Neural crest cell (in vitro differentiated cells): ENCODE measurements around the gene TEX101. TPM values are rescaled to one million over a fixed set of nuclear protein-coding genes. Genes with fewer than 3 reads are reported as not detected.

Experiments
- DNase-seq: peaks from one replicate; pipeline ENCODE4 v3.0.0; 2021; ENCODE audit warnings: low read depth, mixed read lengths, low spot score
- H3K27ac Mint-ChIP-seq: one replicate; pipeline ENCODE4 v1.8.0; 2021; ENCODE audit warnings: mild to moderate bottlenecking, mixed read lengths; ENCODE audit not compliant: unreplicated experiment
- H3K27me3 Mint-ChIP-seq: 2 replicates; pipeline ENCODE4 v1.8.0; 2021; ENCODE audit warnings: low read depth, mild to moderate bottlenecking, mixed read lengths
- H3K36me3 Mint-ChIP-seq: 2 replicates; pipeline ENCODE4 v1.8.0; 2021; ENCODE audit warnings: low read depth, mild to moderate bottlenecking, mixed read lengths
- H3K4me1 Mint-ChIP-seq: 2 replicates; pipeline ENCODE4 v1.8.0; 2021; ENCODE audit warnings: mixed read lengths
- H3K4me3 Mint-ChIP-seq: one replicate; pipeline ENCODE4 v1.8.0; 2021; ENCODE audit warnings: mild to moderate bottlenecking, mixed read lengths
- H3K9me3 Mint-ChIP-seq: 2 replicates; pipeline ENCODE4 v1.8.0; 2021; ENCODE audit warnings: mixed read lengths
- total RNA-seq: library from RNA; stranded (reverse); gene quantifications from 2 replicates; pipeline ENCODE4 v1.2.1, GENCODE V29; 2021
- TF ChIP-seq, protein P1 (sequence below): fragments of 200-600 bp; sonication (generic); conservative IDR thresholded peaks from 2 replicates; pipeline ENCODE4 v1.5.0; 2021; ENCODE audit warnings: antibody characterized with exemption, mild to moderate bottlenecking

TEX101 gene
- total RNA-seq, 1 donor from 2014 or later: not detected

GRCh38 chr19:43447655-43448054 is 33.0 kb downstream of the TEX101 start:
- Mint-ChIP-seq H3K4me3 (no peak overlapping the region), H3K27ac (no peak overlapping the region), H3K4me1 (peaks cover 5% of the 10 kb centered on the region), H3K36me3 (no peaks in the 10 kb centered on the region), H3K9me3 (peaks cover 7% of the 10 kb centered on the region), H3K27me3 (peaks cover 29% of the 10 kb centered on the region)
- TF ChIP-seq, protein P1, sequence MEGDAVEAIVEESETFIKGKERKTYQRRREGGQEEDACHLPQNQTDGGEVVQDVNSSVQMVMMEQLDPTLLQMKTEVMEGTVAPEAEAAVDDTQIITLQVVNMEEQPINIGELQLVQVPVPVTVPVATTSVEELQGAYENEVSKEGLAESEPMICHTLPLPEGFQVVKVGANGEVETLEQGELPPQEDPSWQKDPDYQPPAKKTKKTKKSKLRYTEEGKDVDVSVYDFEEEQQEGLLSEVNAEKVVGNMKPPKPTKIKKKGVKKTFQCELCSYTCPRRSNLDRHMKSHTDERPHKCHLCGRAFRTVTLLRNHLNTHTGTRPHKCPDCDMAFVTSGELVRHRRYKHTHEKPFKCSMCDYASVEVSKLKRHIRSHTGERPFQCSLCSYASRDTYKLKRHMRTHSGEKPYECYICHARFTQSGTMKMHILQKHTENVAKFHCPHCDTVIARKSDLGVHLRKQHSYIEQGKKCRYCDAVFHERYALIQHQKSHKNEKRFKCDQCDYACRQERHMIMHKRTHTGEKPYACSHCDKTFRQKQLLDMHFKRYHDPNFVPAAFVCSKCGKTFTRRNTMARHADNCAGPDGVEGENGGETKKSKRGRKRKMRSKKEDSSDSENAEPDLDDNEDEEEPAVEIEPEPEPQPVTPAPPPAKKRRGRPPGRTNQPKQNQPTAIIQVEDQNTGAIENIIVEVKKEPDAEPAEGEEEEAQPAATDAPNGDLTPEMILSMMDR: no peak
- DNase-seq: no peak

DNA sequence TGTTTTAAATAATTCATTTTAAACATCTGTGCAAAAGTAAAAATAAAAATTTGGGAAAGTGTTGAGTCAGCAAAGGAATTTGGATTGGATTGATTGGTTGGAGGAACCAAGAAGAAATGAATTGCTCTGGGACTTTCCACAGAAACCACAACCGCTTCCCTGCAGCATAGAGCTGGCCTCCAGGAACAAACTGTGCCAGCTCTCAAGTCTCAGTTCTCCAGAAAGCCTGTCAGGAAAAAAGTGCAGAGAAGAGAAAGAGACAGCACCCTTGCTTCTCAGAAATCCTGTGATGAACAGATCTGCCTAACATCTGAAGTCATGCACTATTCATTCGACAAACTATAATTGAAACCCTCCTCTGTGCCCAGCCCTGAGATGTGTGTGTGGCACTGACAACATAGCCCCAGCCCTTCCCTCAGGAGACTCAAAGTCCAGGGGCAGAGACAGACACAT is 35.9 kb downstream of the TEX101 start:
- peaks cover 21% of the 10 kb centered on the region for H3K27me3 Mint-ChIP-seq
- TF ChIP-seq, protein P1: no peak
- no peak for DNase-seq
- no peak overlapping the region for H3K27ac Mint-ChIP-seq
- H3K4me3 Mint-ChIP-seq: no peak overlapping the region
- no peaks in the 10 kb centered on the region for H3K36me3 Mint-ChIP-seq
- peaks cover 5% of the 10 kb centered on the region for H3K4me1 Mint-ChIP-seq
- H3K9me3 Mint-ChIP-seq: peaks cover 8% of the 10 kb centered on the region

DNA sequence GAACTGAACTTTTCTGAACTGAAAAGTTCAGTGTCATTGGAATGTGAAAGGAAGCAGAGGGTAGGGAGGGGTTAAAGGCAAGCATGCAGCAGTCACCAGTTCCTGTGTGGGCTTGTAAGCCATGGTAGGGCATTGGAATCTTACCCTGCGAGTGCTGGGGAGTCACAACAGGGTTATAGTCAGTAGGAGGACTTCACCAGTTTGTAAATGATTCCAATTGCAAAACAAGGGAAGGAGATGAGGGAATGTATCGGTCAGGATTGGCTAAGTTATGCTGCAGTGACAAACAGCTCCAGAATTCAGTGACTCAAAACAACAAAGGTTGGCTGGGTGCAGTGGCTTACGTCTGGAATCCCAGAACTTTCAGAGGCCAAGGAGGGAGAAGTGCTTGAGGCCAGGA is 37.9 kb downstream of the TEX101 start:
- peaks cover 8% of the 10 kb centered on the region for H3K9me3 Mint-ChIP-seq
- TF ChIP-seq, protein P1: no peak
- H3K36me3 Mint-ChIP-seq: no peaks in the 10 kb centered on the region
- H3K27me3 Mint-ChIP-seq: peaks cover 26% of the 10 kb centered on the region
- no peaks in the 10 kb centered on the region for H3K4me1 Mint-ChIP-seq
- no peak overlapping the region for H3K27ac Mint-ChIP-seq
- DNase-seq: no peak
- no peak overlapping the region for H3K4me3 Mint-ChIP-seq

- H3K36me3 Mint-ChIP-seq: no peaks in the 10 kb centered on the region
These were observed 39.3 kb downstream of the TEX101 start for GRCh38 chr19:43454031-43454430.

GRCh38 chr19:43455321-43456113 is 40.8 kb downstream of the TEX101 start:
- peak overlapping the region; percentile 67 for H3K27ac Mint-ChIP-seq
- no peak for DNase-seq
- H3K9me3 Mint-ChIP-seq: peaks cover 8% of the 10 kb centered on the region
- no peak overlapping the region for H3K4me3 Mint-ChIP-seq
- H3K27me3 Mint-ChIP-seq: peaks cover 35% of the 10 kb centered on the region
- TF ChIP-seq, protein P1: no peak
- no peaks in the 10 kb centered on the region for H3K36me3 Mint-ChIP-seq
- H3K4me1 Mint-ChIP-seq: no peaks in the 10 kb centered on the region

More at GRCh38 chr19:43454031-43454430, 39.3 kb downstream of the TEX101 start:
- Mint-ChIP-seq H3K27ac (no peak overlapping the region), H3K9me3 (peaks cover 8% of the 10 kb centered on the region), H3K4me3 (no peak overlapping the region), H3K4me1 (no peaks in the 10 kb centered on the region), H3K27me3 (peaks cover 29% of the 10 kb centered on the region)
- DNase-seq: no peak
- TF ChIP-seq, protein P1: no peak
